DND-41 (cell line): ENCODE measurements around the gene TPPP.

Experiments
- CTCF ChIP-seq: IDR thresholded peaks from 2 replicates; pipeline ENCODE4 v1.5.1; 2012; ENCODE audit warnings: borderline replicate concordance, low read length, moderate library complexity, mild to moderate bottlenecking; ENCODE audit not compliant: poor library complexity, severe bottlenecking; ENCODE audit errors: extremely low read depth
- EZH2 ChIP-seq: IDR thresholded peaks from 3 replicates; pipeline ENCODE4 v1.6.1; 2012; ENCODE audit warnings: borderline replicate concordance, low read depth, mild to moderate bottlenecking, moderate library complexity, low read length, inconsistent platforms; ENCODE audit not compliant: severe bottlenecking

- TF ChIP-seq CTCF (no peak), EZH2 (no peak)
These were observed 16.5 kb downstream of the TPPP start for GRCh38 chr5:676699-677076.
